GM10847 (cell line): ENCODE results near the gene TTC3.

Source experiments
- POLR2A ChIP-seq: IDR thresholded peaks from 2 replicates; pipeline ENCODE4 v1.6.1; 2011; ENCODE audit not compliant: insufficient read length; ENCODE audit errors: extremely low read depth

Gene TTC3

GRCh38 chr21:37077403-37077802 lies 4.3 kb downstream of the TTC3 start:
- TF ChIP-seq POLR2A, result no peak

DNA sequence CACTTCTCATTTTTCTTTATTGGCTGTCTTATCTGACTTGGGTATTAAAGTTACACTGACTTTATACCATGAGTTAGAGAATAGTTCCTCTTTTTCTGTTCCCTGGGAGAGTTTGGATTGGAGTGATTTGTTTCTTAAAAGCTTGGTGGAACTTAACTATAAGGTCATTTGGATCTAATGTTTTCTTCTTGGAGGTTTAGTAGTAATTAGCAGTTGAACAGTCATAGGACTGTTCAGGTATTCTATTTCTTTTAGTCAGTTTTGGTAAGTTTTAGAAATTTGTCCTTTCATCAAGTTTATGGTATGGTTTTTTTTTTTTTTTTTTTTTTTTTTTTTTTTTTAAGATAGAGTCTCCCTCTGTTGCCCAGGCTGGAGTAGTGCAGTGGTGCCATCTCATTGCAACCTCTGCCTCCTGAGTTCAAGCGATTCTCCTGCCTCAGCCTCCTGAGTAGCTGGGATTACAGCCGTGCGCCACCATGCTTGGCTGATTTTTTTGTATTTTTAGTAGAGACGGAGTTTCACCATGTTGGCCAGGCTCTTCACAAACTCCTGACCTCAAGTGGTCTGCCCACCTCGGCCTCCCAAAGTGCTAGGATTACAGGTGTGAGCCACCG lies 6.3 kb downstream of the TTC3 start:
- no peak for TF ChIP-seq POLR2A

- TF ChIP-seq POLR2A, result no peak
These were observed 9.3 kb downstream of the TTC3 start for GRCh38 chr21:37082375-37082774.

DNA sequence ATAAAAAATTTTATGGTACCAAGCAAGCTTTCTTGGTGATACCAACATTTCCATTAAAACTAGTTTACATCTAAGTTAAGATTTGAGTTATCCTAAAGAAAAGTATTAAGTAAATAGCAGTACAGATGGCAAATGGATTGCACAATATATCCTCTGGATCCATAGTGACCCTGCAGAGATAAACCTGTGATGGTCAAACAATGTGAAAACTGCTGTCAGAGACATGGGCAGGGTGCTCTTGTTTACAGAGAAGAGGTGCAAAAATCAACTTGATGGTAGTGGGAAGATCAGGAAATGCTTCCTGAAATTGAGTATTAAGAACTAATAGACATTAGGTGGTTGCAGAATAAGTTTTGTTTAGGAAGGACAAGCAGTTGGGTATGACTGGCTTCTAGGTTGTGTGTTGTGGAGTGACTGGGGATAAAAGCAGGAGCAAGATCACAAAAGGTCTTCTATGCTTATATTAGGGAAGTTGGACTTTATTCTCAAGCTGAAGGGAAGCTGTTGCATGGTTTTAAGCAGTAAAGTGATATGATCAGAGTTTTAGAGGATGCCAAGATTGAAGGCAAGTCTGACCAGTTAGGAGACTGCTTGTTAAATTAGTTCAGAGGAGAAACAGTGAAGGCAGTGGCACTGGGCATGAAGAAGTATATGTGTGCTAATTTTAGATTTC lies 9.9 kb downstream of the TTC3 start:
- no peak for TF ChIP-seq POLR2A

GRCh38 chr21:37085726-37086125 lies 12.7 kb downstream of the TTC3 start:
- no peak for TF ChIP-seq POLR2A

DNA sequence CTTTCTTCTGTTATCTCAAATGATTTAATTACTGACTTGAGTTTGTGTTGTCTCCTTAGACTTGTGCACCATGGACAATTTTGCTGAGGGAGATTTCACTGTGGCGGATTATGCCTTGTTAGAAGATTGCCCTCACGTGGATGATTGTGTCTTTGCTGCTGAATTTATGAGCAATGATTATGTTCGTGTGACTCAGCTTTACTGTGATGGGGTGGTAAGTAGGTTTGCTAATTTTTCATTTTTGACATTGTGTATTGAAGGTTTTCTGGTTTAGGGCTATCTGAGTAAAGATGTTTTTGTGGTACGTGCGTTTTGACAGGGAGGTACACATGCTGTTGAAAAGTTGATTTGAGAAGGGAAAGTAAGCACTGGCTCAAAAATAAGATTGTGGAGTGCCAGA lies 14.1 kb downstream of the TTC3 start:
- no peak for TF ChIP-seq POLR2A

DNA sequence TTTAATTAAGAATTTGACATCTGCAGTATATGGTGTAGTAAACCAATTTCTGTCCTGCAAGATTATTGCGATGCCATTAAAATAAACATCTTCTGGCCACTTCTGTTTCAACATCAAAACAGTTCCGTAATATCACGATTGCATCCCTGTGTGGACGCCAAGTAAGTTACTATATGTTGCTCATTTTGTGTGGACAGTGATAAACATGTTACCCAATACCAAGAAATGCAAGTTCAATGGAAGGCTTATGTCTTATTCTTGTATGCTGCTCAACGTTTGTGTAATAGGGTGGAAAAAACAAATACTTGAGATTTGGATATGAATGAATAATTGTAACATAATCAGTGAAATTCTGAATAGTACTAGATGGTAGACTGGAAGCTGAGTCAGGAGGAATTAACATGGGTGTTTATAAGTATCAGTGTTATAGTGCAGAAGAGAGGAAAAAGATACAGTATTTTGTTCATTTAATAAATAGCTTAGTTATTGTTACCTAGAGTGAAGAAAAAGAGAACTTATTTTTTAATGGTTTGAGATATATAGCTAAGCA lies 15.2 kb downstream of the TTC3 start:
- TF ChIP-seq POLR2A, result no peak

- TF ChIP-seq POLR2A, result no peak
These were observed 20.9 kb downstream of the TTC3 start for GRCh38 chr21:37093977-37094376.

- no peak for TF ChIP-seq POLR2A
These were observed 22.8 kb downstream of the TTC3 start for GRCh38 chr21:37095821-37096220.

- no peak for TF ChIP-seq POLR2A
These were observed 25.7 kb downstream of the TTC3 start for GRCh38 chr21:37098751-37099150.

DNA sequence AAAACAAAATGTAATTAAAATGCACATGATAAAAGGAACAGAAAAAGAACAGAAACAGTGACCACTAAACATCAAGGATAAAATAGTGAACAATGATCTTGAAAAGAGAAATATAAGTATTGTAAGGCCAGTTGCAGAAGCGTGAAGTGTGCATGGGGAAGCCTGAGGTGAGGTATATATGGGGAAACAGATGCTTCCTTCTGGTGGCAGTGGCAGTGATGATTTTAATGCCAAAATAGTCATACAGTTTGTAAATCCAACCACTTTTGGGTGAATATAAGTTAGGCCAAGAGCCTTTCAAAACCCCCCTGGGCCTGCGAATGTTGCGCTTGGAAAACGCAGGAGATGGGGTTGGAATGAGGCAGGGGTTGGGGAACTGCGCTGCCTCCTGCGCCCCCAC lies 27.3 kb downstream of the TTC3 start:
- TF ChIP-seq POLR2A, result no peak

DNA sequence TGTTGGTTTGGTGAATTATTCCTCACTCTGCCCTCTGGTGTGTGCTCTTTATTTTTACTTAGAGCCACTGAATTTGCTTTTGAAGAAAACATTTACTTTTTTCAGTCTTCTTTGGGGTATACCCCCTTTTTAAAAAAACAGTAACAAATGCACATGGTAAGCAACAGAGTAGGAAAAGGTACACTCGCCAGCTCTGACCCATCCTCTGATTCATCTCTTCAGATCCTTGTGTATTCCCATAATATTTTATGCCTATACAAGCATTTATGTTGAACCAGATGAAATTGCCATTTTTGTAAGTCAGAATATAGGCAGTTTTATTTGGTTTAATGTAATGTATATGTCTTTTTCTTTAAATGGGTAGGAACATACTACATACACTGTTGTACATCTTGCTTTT lies 28.3 kb downstream of the TTC3 start:
- TF ChIP-seq POLR2A, result no peak

- no peak for TF ChIP-seq POLR2A
These were observed 33.9 kb downstream of the TTC3 start for GRCh38 chr21:37106998-37107397.

DNA sequence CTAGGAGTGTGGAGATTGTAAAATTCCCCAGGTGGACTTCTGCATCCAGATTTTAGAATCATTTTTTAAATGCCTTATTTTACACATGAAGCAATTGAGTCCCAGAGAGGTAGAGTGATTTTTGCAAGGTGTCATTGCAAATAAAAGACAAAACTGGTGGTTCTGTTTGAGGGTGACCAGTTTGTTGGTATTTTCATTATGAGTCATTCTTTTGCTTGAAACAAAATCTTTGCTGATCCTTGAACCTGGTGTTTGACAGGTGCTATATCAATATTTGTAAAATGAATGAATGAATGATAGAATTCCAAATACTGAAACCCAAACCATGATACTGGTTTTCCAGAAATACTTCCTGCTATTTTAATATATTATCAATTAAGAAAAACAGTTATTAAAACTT lies 44.1 kb downstream of the TTC3 start:
- TF ChIP-seq POLR2A, result no peak

DNA sequence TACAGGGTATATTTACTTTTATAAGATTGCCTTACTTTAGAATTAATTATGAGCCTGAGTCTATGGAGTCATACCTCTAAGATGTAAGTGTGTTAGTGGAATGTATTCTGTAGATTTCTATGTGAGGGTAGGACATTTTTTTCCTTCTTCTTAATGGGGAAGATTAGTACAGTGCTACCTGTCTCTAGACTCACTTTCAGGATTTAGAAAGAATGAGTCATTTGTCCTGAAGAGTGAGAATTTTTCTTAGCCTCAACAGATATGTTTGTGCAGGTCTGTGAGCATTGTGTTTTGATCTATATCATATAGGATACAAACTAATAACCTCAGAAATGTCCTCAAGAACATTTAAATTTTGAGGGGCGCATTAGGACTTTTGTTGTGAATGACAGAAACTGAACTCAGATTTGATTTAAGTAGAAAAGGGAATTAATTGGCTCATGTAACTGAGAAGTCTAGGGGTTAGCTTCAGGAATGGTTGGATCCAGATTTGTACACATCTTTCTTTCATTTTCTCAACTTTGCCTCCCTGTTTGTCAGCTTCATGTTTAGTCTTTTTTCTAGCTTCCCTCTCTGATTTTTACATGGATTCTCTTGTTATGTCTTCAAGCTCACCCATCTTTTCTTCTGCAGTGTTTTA lies 45.3 kb downstream of the TTC3 start:
- TF ChIP-seq POLR2A, result no peak
